HCT116 (cell line): ENCODE results near the gene NFKBIZ. TPM values are rescaled to one million over a fixed set of nuclear protein-coding genes. Genes with fewer than 3 reads are reported as not detected.

Experiments used
- ATAC-seq: fragments of 200-7000 bp; cut with Tn5 transposase; 2 replicates; pipeline ENCODE4 v1.9.1; 2020; ENCODE audit warnings: mild to moderate bottlenecking, moderate library complexity
- BruUV-seq: library from RNA; stranded (reverse); fragments of 400-500 nt; replicated peaks from 2 replicates; lab custom pipeline; 2021; lab: Mats Ljungman, UMichigan
- CTCF ChIA-PET: fragments of 300-600 bp; sonication (Branson Sonifier 250); formaldehyde crosslinking; loops from one replicate; lab custom pipeline; 2021; ENCODE audit warnings: antibody characterized with exemption; lab: Charles Lee
- POLR2A ChIA-PET: fragments of 300-600, 350-600 bp; sonication (Branson Sonifier 250); formaldehyde crosslinking; loops from one replicate; lab custom pipeline; 2021; ENCODE audit warnings: antibody characterized with exemption; lab: Charles Lee
- RAD21 ChIA-PET, 2 experiments: fragments of 300-600 bp; sonication (Branson Sonifier 250); formaldehyde crosslinking; loops; one replicate each; lab custom pipeline; 2023; ENCODE audit warnings: low total read pairs in 2 of 2; ENCODE audit not compliant: uncharacterized antibody in 2 of 2, unreplicated experiment in 2 of 2, low non-redundant PET in 1 of 2; lab: Charles Lee
- DNase-seq: peaks from one replicate; pipeline ENCODE4 v3.0.0-alpha.2; 2010; ENCODE audit warnings: low read depth, low spot score
- H2AFZ ChIP-seq: fragments of 200-600 bp; shearing (Covaris generic), sonication (generic); 2 replicates; pipeline ENCODE4 v1.6.1; 2017; ENCODE audit warnings: low read depth, mixed run types, mixed read lengths, antibody characterized with exemption, low read length; ENCODE audit not compliant: poor library complexity, severe bottlenecking
- H3K27ac ChIP-seq: 2 replicates; pipeline ENCODE4 v1.5.1; 2012; ENCODE audit warnings: low read depth, low read length
- H3K27me3 ChIP-seq: fragments of 200-600 bp; sonication (generic); 2 replicates; pipeline ENCODE4 v1.6.1; 2016; ENCODE audit warnings: mixed run types, low read length, mixed read lengths; ENCODE audit not compliant: insufficient read depth
- H3K36me3 ChIP-seq, 2 experiments: fragments of 200-500 bp in 1 of 2; fragments of 200-600 bp in 1 of 2; sonication (Bioruptor generic) in 1 of 2; sonication (generic) in 1 of 2; 2 replicates each; pipeline versions ENCODE4 v1.5.1 to v1.6.1; 2014 to 2016; ENCODE audit warnings: low read length in 2 of 2, inconsistent platforms in 1 of 2, mixed read lengths in 1 of 2, mixed run types in 1 of 2; ENCODE audit not compliant: insufficient read depth in 2 of 2, control insufficient read depth in 1 of 2
- H3K4me1 ChIP-seq, 2 experiments: fragments of 200-600 bp in 1 of 2; sonication (generic) in 1 of 2; 2 replicates each; pipeline versions ENCODE4 v1.5.1 to v1.6.1; 2012 to 2017; ENCODE audit warnings: low read length in 2 of 2, inconsistent platforms in 1 of 2, mild to moderate bottlenecking in 1 of 2, mixed read lengths in 1 of 2, mixed run types in 1 of 2, moderate library complexity in 1 of 2; ENCODE audit not compliant: insufficient read depth in 2 of 2, control insufficient read depth in 1 of 2
- H3K4me2 ChIP-seq: fragments of 200-600 bp; sonication (generic); 2 replicates; pipeline ENCODE4 v1.6.1; 2017; ENCODE audit warnings: mixed run types, low read length, mixed read lengths
- H3K4me3 ChIP-seq, 2 experiments: fragments of 200-600 bp in 1 of 2; sonication (generic) in 1 of 2; replicated peaks in 1 of 2; 2 replicates each; pipeline ENCODE4 v1.5.1; 2011 to 2016; ENCODE audit warnings: low read length in 2 of 2, control low read depth in 1 of 2, low read depth in 1 of 2, mild to moderate bottlenecking in 1 of 2, mixed read lengths in 1 of 2, mixed run types in 1 of 2
- H3K79me2 ChIP-seq: fragments of 200-600 bp; sonication (generic); 2 replicates; pipeline ENCODE4 v1.6.1; 2017; ENCODE audit warnings: mild to moderate bottlenecking, mixed run types, low read length, moderate library complexity, mixed read lengths; ENCODE audit not compliant: insufficient read depth
- H3K9ac ChIP-seq: fragments of 200-600 bp; sonication (generic); 2 replicates; pipeline ENCODE4 v1.6.1; 2016; ENCODE audit warnings: low read length, mixed read lengths
- H3K9me2 ChIP-seq: fragments of 200-600 bp; sonication (generic), shearing (Covaris generic); 2 replicates; pipeline ENCODE4 v1.6.1; 2017; ENCODE audit warnings: mixed run types, mild to moderate bottlenecking, moderate library complexity; ENCODE audit not compliant: insufficient read depth
- H3K9me3 ChIP-seq, 2 experiments: fragments of 200-500 bp in 1 of 2; fragments of 200-600 bp in 1 of 2; sonication (Bioruptor generic) in 1 of 2; sonication (generic) in 1 of 2; 2 replicates each; pipeline ENCODE4 v1.6.1; 2014 to 2017; ENCODE audit warnings: low read length in 2 of 2, mixed read lengths in 2 of 2, inconsistent platforms in 1 of 2, low read depth in 1 of 2, mild to moderate bottlenecking in 1 of 2, mixed run types in 1 of 2, moderate library complexity in 1 of 2; ENCODE audit not compliant: control insufficient read depth in 1 of 2, insufficient read depth in 1 of 2
- H4K20me1 ChIP-seq: fragments of 200-600 bp; sonication (generic), shearing (Covaris generic); 2 replicates; pipeline ENCODE4 v1.6.1; 2017; ENCODE audit warnings: mixed run types, mild to moderate bottlenecking, moderate library complexity; ENCODE audit not compliant: insufficient read depth
- CBX3 ChIP-seq: IDR thresholded peaks from 2 replicates; pipeline ENCODE4 v1.6.1; 2012; ENCODE audit warnings: low read depth
- CEBPB ChIP-seq: IDR thresholded peaks from 2 replicates; pipeline ENCODE4 v1.6.1; 2012; ENCODE audit warnings: low read depth
- CTCF ChIP-seq, 3 experiments: fragments of 200-600 bp in 1 of 3; sonication (generic) in 1 of 3; IDR thresholded peaks in 2 of 3; conservative IDR thresholded peaks in 1 of 3; 2 replicates each; pipeline ENCODE4 v1.5.1; 2012 to 2017; ENCODE audit warnings: low read depth in 2 of 3, low read length in 2 of 3, antibody characterized with exemption in 1 of 3, borderline replicate concordance in 1 of 3, control low read depth in 1 of 3, mild to moderate bottlenecking in 1 of 3, mixed read lengths in 1 of 3, mixed run types in 1 of 3, moderate library complexity in 1 of 3; ENCODE audit not compliant: insufficient read depth in 1 of 3
- ELF1 ChIP-seq: IDR thresholded peaks from 2 replicates; pipeline ENCODE4 v1.6.1; 2012; ENCODE audit warnings: low read depth, borderline replicate concordance
- EZH2 ChIP-seq: fragments of 200-600 bp; sonication (generic); IDR thresholded peaks from 2 replicates; pipeline ENCODE4 v1.6.1; 2017; ENCODE audit warnings: antibody characterized with exemption, mixed run types
- EZH2phosphoT487 ChIP-seq: fragments of 200-600 bp; IDR thresholded peaks from 2 replicates; pipeline ENCODE4 v1.6.1; 2018; ENCODE audit warnings: antibody characterized with exemption, borderline replicate concordance
- FOSL1 ChIP-seq: IDR thresholded peaks from 2 replicates; pipeline ENCODE4 v1.6.1; 2012; ENCODE audit warnings: low read depth
- JUND ChIP-seq: IDR thresholded peaks from 2 replicates; pipeline ENCODE4 v1.6.1; 2012
- MAX ChIP-seq: IDR thresholded peaks from 2 replicates; pipeline ENCODE4 v1.6.1; 2012
- POLR2A ChIP-seq: IDR thresholded peaks from 2 replicates; pipeline ENCODE4 v1.7.0; 2011; ENCODE audit warnings: borderline replicate concordance; ENCODE audit not compliant: insufficient read depth, insufficient read length; ENCODE audit errors: extremely low read depth
- REST ChIP-seq: IDR thresholded peaks from 2 replicates; pipeline ENCODE4 v1.6.1; 2012; ENCODE audit warnings: low read depth
- SP1 ChIP-seq: IDR thresholded peaks from 2 replicates; pipeline ENCODE4 v1.6.1; 2012; ENCODE audit warnings: low read depth
- TCF7L2 ChIP-seq: IDR thresholded peaks from 2 replicates; pipeline ENCODE4 v1.7.0; 2011; ENCODE audit warnings: borderline replicate concordance, inconsistent platforms; ENCODE audit not compliant: insufficient read depth, insufficient read length; ENCODE audit errors: extremely low read depth
- ZBTB33 ChIP-seq: IDR thresholded peaks from 2 replicates; pipeline ENCODE4 v1.6.1; 2011; ENCODE audit warnings: mild to moderate bottlenecking, low read length, moderate library complexity; ENCODE audit not compliant: insufficient replicate concordance; ENCODE audit errors: extremely low read depth
- ZFX ChIP-seq: fragments of 450-650 bp; IDR thresholded peaks from 2 replicates; pipeline ENCODE4 v1.6.1; 2017
- intact Hi-C: fragments of 100-400 bp; cut with micrococcal nuclease; formaldehyde crosslinking; loops from 2 replicates; pipeline ENCODE4 v1.10.0; 2022
- total RNA-seq: library from RNA; stranded (reverse); gene quantifications from one replicate; pipeline ENCODE4 v1.2.1, GENCODE V29; 2021; ENCODE audit not compliant: unreplicated experiment

NFKBIZ gene
- total RNA-seq, 1 experiment from 2014 or later = 12.2 TPM

- TF ChIP-seq REST (no peak), JUND (no peak), ELF1 (no peak), FOSL1 (no peak), CTCF (IDR thresholded peaks at IDR 0.05 in 2 of 3, conservative IDR thresholded peaks at IDR 0.05 in 1 of 3; ENCODE audit: borderline replicate concordance in 1 of 3, insufficient read depth in 1 of 3, low read depth in 2 of 3, low read length in 2 of 3) (no peak), POLR2A (no peak), SP1 (no peak), CBX3 (no peak), ZFX (no peak), CEBPB (no peak)
Measured at GRCh38 chr3:101888653-101889052, 39.3 kb downstream of the NFKBIZ start (continued).

- RAD21 ChIA-PET = no interaction called here
- H3K4me3 ChIP-seq = no peak overlapping the region
- no peaks in the 10 kb centered on the region for H3K9me2 ChIP-seq
- DNase-seq (no peak), ATAC-seq (no peak)
- CTCF ChIA-PET = no interaction called here
- H3K4me1 ChIP-seq = no peaks in the 10 kb centered on the region
- H3K4me2 ChIP-seq = no peak overlapping the region
- no TSS peak for BruUV-seq
- POLR2A ChIA-PET = no interaction called here
- H3K36me3 ChIP-seq = no peaks in the 10 kb centered on the region
- H4K20me1 ChIP-seq = no peaks in the 10 kb centered on the region
- no peak overlapping the region for H3K27ac ChIP-seq
- no peak overlapping the region for H3K9ac ChIP-seq
- intact Hi-C loops = no loop called here
- H3K9me3 ChIP-seq = no peaks in the 10 kb centered on the region
- H3K27me3 ChIP-seq = no peaks in the 10 kb centered on the region
- H3K79me2 ChIP-seq = no peaks in the 10 kb centered on the region
- H2AFZ ChIP-seq = no peak overlapping the region
- TF ChIP-seq POLR2A (no peak), MAX (no peak), EZH2phosphoT487 (no peak), TCF7L2 (no peak), ZBTB33 (no peak), ZFX (no peak), FOSL1 (no peak), EZH2 (no peak)
Measured at GRCh38 chr3:101890716-101891115, 41.4 kb downstream of the NFKBIZ start.
